Activated CD4-positive, alpha-beta T cell treated with anti-CD3 and anti-CD28 coated beads, Interleukin-2, amount 50 U/mL, for 48 hours (primary cell): ENCODE data around the gene DGKE.

Source experiments
- DNase-seq, 2 experiments: peaks; one replicate each; pipeline ENCODE4 v3.0.0-alpha.2; 2020

DGKE gene

DNA sequence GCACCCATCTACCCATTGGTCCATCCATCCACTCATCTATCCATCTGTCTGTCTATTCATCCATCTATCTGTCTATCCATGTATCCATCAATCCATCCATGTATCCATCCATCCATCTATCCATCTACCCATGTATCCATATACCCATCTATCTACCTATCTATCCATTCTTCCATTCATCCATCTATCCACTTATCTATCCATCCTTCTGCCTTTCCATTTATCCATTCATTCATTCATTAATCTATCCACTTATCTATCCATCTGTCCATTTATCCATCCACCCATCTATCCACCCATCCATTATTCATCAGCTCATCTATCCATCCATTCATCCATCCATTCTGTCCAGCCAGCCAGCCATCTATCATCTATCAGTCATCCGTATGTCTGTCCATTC, 58.4 kb downstream of the DGKE start:
- no peak for DNase-seq

DNA sequence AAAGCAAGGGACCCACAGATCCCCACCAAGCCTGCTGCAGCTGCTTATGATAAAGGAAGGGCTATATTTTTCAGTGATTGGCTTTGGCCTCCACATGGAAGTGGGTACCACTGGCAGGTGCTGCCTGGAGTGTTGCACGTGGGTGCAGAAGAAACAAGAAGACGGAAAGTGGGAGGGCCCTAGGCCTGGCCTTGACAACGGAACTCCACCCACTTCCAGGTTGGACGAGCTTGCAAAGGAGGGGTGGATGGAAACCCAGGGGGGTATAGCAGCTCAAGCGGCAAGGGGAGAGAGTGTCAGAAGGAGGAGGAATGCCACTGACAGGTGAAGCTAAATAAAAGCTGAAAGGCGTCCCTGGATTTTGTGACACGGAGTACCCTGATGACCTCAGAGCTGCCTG, 59.6 kb downstream of the DGKE start:
- DNase-seq: no peak

DNA sequence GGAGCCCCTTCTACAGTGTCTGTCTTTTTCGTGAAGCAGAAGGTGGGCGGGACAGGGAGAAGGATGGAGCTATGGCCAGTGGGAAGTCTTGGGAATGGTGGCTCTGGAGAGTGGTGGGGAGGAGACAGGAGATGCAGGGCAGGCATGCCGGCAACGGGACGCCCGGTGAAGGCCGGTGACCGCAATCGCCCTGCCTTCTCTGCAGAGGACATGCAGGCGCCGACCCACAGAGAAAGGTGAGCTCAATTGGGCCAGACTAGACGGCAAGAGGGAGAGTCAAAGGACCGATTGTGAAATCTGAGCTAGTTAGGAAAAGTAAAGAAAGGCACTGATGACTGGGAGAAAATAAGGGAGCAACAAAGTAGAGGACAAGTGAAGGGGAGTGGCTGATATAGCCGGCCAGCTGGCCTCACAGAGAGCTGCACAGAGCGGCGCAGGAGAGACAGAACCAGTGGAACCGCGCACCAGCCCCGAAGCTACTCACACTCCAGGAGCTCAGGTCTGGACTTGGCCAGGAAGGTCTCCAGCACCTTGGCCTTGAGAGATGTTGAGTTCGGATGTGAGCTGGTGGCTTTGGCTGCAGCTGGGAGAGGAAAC, 61.0 kb downstream of the DGKE start:
- DNase-seq: no peak

DNA sequence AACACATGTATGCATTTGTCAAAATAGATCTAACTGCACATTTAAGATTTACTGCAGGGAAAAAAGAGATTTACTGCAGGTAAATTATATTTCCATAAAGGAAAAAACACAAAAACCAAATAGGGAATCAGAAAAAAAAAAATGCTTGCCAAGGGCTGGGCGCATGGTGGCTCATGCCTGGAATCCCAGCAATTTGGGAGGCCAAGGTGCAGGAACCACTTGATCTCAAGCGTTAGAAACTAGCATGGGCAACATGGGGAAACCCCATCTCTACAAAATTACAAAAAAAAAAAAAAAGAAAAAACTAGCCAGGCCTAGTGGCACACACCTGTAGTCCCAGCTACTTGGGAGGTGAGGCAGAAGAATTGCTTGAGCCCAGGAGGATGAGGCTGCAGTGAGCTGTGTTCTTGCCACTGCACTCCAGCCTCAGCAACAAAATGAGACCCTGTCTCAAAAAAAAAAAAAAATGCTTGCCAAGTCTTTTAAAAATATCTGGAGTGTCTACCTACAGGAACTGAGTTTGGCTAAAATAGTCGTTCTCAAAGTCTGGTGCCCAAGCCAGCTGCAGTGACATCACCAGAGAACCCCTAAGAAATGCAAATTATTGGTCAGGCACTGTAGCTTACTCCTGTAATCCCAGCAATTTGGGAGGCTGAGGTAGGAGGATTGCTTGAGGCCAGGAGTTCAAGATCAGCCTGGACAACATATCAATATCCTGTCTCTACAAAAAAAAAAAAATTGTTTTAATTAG, 62.4 kb downstream of the DGKE start:
- DNase-seq: no peak

DNA sequence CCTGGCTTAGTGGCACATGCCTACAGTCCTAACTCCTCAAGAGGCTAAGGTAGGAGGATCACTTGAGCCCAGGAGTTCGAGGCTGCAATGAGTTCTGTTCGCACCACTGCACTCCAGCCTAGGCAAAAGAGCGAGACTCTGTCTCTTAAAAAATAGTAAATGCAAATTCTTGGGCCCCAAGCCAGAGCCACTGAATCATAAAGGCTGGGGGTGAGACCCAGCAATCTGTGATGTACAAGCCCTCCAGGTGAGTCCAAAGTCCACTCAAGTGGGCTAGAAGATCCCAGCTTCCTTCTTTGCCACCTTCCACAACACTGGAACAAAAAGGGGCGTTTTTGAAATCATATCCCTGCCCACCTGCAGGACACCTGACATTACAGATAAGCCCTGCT, 63.0 kb downstream of the DGKE start:
- no peak for DNase-seq

DNA sequence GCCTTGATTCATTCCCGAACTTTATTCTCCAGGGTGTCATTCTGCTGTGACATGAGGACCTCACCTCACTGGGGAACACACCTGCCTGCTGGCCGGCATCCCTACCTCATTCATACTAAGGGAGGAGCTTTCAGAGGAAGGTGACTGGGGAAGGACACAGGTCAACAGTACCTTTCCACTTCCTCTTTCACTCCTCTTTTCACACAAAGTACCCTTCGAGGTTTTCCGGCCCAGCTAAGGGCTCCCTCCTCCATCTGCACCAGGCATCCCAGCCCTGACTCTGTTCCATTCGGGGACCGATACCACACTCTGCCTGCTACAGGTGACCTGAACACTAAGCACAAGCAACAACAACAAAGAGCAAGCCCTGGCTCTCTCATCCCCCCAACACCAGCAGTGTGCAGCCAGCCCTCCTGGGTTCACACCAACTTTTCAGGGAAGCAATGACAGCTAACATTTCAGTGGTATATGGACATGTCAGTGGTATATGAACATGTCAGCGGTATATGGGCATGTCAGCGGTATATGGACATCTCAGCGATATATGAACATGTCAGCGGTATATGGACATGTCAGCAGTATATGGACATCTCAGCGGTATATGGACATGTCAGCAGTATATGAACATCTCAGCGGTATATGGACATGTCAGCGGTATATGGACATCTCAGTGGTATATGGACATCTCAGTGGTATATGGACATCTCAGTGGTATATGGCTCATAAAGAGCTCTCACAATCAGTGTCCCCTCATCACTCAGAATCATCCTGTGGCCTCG, 63.9 kb downstream of the DGKE start:
- DNase-seq: no peak

DNA sequence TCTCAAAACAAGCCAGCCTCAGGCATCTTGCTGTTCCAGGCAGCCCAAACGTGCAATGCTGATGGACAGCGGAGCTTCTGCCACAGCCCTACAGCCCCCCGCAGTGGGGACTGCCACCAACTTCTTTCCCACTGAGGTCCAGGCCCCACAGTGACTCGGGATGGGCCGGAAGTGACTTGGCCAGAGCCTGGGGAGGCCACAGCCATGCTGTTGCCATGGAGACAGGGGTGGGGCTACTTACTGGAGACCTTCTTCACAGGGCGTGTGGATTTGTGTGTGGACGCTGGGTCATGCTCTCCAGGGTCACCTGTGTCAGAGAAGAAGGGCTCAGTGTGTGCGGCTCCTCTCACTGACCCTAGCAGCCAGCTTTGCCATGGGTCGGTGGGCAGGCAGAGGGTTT, 64.9 kb downstream of the DGKE start:
- DNase-seq: no peak

DNA sequence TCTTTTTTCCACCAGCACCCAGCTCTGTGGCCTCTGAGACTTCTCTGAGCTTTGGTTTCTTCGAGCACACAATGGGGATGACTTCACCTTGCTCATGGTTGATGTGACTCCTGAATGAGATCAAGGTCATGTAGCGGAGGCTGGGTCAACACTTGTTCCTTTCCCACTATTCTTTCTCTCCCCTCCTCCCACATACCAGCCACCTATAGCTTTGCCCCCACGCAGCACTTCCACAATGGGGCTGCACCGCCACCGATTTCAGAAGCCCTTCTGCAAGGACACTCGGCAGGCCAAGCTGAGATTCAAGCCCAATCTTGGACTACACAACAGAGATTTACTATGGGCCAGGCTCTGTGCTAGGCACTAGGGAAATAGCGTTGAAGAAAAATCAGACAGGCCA, 65.5 kb downstream of the DGKE start:
- DNase-seq: no peak

DNA sequence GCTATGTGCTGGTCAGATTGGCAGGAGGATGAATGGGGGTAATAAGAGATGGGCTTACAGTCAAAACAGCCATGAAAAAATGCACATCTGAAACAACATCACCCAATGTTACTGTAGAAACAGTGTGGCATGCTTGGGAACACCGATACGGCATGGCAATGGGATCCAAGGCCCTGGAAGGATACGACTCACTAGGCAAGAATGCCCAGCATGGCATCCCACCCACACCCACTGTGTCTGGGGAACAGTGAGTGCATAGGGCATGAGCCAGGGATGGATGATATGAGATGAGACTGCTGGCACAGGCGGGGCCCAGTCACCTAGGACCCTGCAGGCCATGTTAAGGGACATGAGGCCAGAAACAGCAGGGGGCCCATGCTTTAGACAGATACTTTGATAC, 68.4 kb downstream of the DGKE start:
- DNase-seq: no peak

DNA sequence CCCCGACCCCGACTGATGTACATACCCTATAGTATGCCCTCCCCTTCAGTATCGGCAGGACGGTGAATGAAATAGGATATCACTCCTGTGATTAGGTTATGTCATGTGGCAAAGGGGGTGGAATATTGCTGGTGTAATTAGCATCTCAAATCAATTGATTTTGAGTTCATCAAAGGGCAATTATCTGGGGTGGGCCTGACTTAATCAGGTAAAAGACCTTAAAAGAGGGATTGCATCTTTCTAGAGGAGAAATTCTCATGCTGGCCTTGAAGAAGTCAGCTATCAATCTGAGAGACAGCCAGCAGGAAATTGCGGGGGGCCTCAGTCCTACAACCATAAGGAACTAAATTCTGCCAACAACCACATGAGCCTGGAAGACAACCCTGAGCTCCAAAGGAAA, 69.6 kb downstream of the DGKE start:
- DNase-seq: no peak

DNA sequence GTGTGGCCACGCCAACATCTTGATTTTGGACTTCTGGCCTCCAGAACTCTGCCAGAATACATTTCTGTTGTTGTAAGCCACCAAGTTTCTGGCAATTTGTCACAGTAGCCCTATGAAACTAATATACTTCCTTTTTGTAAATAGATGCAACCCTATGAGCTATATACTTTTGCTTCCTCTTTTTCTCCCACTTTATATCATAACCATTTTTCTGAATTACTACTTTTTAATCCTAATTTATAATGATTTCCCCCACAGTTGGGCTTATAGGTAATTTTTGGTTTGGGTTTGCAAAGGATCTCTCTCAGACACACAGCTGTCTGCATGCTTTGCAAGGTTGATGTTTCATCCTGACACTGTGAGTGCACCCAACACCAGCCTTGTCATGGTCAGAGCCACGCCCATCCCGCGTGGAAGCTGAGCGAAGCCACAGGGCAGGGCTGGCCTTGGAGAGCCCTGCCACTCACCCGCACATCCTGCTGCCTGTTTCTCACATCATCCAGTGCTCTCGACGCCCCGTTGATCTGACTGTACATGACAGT, 74.1 kb downstream of the DGKE start:
- peak; percentile 26 to 44 for DNase-seq

DNA sequence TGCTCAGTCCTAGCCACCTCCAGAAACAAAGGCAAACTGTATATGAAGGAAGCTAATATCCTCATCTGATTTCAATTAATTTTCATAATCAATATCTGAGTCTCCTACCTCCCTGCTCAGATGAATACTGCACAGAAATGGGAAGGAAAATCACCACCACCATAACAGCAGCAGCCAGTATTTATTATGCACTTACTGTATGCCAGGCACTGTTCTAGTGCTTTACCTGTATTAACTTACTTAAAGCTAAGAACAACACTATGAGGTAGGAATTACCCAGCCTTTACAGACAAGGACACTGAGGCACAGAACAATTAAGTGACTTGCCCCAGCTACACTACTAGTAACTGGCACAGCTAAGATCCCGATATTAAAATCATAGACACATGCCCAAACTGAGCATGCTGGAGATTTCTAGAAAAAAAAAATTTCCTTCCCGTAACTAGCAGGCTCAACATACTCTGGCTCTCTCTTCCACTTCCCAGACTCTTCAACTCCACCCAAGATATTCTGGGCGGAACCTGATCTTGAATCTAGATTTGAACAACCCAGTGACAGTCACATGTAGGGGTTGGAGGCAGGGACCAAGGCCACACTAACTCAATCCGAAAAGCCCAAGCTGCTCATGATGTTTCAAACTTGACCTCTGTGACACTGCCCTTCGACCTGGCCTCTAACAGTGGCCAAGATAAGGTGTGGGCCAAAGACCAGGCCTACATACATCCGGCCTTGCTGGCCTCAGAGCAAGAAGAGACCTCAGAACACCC, 76.0 kb downstream of the DGKE start:
- DNase-seq: no peak

DNA sequence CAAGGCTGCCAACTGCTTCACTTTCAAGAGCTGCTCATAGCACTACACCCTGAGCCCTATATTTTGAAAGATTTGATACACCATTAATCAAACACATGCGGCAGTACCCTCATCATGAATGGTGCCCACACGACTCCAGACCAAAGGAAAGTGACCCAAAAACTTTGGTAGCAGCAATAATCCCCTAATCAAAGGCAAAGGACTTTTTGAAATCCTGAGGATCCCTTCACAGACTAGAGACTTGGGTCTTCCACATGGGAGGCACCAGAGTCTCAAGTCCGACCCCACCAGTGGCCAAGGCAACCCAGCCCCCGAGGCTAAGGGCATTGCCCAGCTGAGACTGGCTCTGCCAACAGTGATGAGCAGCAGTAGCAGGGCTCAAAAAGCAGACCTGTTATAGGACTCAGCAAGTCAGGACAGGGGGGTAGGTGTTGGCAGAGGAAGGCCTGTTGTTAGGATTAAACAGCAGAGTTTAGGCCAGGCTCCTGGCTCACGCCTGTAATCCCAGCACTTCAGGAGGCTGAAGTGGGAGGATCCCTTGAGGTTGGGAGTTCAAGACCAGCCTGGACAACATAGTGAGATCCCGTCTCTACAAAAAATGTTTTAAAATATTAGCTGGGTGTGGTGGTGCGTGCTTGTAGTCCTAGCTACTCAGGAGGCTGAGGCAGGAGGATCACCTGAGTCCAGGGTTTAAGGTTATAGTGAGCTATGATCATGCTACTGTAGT, 76.7 kb downstream of the DGKE start:
- DNase-seq: no peak

DNA sequence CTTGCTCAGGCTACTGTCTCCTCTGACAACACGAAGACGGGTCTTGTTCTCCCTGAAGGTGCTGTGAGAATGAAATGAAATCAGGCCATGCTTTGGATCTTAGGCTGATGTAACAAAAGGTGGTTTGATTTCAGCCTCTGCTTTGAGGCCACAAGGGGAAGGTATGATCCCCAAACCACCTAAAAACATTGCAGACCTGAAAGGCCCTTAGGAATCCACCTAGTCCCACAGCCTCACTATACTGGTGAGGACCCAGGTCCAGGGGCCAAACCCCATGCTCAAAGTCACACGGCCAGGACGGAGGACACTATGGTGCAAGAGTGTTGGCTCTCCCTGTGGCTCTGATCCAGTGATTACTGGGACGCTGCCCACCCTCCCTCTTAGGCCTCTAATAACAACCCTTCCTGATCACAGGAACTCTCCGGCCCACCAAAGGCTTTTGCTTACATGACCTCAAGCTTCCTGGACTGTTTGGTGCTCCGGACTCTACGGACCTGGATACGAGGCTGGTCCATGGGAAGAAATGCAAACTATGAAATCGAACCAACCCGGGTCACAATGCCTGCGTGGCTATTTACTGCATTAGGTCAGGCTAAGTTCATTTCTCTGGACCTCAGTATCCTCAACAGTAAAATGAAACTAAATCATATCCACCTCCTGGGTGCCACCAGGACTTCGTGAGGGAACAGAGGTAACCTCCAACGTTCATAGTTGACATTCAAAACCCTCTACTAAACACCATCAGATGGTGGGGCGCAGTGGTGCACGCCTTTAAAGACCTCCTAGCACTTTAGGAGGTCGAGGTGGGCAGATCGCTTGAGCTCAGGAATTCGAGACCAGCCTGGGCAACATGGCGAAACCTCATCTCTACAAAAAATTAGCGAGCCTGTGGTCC, 78.4 kb downstream of the DGKE start:
- DNase-seq: peak in 1 of 2 experiments; percentile 6

DNA sequence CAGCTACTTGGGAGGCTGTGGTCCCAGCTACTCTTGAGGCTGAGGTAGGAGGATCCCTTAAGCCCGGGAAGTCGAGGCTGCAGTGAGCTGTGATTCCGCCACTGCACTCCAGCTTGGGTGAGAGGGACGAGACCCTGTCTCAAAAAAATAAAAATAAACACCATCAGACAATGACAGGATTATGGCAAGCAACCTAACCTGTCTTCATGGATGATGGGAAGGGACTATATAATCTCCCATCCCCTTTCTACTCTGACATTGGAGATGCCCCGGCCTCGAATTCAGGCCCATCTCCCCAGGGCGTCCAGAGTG, 79.0 kb downstream of the DGKE start:
- no peak for DNase-seq

DNA sequence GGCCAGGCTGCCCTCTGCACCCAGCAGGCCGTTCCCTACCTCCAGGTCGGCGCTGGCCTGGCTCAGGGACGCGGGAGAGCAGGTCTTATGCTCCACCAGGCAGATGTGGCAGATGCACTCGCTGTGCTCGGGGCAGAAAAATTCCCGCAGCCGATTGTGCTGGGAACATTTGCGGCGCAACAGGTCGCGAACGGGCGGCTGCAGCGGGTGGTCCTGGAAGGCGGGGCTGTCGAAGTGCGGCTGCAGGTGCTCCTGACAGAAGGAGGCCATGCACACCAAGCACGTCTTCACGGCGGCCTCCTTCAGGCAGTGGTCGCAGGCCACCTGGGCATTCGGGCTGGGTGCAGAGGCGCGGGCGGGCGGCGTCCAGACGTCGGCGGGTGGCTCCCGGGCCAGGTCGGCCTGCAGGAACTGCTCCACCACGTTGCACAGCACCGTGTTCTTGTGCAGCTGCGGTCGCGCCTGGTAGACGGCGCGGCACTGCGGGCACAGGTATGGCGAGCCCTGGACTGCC, 79.5 kb downstream of the DGKE start:
- DNase-seq: peak in 1 of 2 experiments; percentile 18

DNA sequence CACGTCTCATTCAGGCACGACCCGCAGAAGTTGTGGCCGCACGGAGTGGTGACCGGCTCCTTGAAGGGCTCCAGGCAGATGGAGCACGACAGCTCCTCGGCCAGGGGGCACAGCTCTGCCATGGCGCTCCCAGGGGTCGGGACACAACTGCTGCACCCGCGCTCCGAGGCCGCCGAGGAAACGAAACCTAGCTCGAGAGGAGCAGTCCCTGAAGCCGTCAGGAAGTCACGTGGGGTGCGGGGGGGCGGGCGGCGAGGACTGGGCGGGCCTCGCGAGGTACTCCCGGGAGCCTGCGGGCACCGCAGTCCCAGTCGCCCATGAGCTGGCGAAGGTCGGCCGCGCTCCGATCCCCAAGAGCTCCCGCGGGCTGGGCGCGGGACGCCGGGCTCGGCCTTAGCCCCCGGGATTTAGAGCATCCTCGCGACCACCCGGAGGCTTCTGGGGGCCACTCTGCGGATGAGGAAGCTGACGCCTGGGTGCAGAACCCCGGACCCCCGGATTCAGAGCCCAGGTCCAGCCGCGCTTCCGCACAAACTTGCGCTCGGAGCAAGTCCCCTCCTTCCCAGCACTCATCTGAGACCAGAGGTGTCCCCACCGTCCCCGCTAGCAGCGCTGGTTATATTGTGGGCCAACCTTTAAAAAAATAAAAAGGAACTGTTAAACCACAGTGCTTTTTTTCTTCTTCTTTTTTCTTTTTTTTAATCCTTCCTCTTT, 80.1 kb downstream of the DGKE start, which contains the start of gene TRIM25:
Gene TRIM25 (minus strand): TSS at position 183 of the 714 bp plus-strand sequence. CDS start 61 bp downstream, at position 122.
- DNase-seq: peak; percentile 92 to 93

DNA sequence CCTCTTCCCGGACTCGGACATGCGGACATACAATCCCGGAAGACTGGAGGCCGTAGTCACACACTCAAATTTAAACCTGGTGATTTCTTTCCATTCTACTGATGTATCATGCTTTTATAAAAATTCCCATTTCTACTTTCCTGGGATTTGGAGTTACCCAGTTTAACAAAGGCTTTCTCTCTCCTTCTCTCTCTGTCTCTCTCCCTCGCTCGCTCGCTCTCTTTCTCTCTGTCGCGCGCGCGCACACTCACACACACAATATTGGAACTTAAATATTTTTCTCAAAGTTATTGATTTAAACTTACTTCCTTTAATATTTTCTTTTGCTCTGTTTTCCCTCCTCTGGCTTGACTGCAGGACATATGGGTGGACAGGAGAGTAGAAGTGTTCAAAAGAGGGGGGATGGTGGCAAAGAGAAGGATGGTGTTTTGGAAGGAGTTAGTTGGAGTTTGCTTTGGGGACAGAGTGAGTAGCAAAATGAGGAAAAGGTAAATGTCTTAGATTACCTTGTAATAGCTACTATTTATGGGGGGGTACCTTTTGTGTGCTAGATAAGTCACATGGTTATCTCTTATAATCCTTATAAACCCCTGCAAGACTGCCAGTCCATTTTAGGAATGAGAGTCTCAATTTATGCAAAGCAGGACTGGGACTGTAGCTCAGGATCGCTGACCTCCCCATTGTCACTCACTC, 80.8 kb downstream of the DGKE start:
- DNase-seq: peak in 1 of 2 experiments; percentile 9

DNA sequence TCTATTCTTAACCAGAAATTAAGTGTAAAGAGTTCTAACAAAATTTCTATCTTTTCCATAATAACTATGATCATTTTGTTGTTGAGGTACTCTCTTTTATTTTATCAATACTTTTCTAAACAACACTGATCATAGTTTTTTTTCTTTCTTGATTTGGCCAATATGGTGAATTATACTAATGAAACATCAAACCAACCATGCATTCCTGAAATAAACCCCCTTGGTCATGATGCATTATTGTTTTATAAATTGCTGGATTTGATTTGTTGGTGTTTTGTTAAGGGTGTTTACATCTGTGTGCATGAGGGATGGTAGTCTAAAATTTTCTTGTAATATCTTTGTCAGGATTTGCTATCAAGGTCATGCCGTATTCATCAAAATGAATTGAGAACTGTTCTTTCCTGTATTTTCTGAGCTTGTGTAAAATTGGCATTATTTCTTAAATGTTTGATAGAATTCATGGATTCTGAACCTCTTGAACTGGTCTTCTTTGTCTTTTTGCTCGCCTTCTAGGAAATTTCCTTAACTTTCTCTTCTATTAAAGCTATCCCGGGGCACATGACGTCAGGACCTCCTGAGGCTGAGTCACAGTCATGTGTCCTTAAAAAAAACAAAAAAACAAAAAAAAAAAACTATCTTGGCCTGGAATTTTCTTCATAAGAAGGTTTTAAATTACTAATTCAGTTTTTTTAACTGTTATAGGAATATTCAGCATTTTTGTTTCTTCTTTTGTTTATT, 83.8 kb downstream of the DGKE start:
- DNase-seq: no peak
